ENCODE results near the gene ANKRD55. TPM values are rescaled to one million over a fixed set of nuclear protein-coding genes. Genes with fewer than 3 reads are reported as not detected.

The ANKRD55 gene
- total and polyA plus RNA-seq, 9 of the 15 experiments (the other 6 are each of a cell fraction or from before 2014, with no cell fraction given): 3.4 to 10.6 (median 6.5) TPM

GRCh38 chr5:56094579-56095361, 138.4 kb downstream of the ANKRD55 start:
- no peaks in the 10 kb centered on the region for H4K20me1 ChIP-seq (replicated peaks; ENCODE audit: control insufficient read depth, insufficient read depth, low read length)
- no peak overlapping the region for H3K27ac ChIP-seq (ENCODE audit: extremely low read depth, low read depth, low read length)
- no peaks in the 10 kb centered on the region for H3K79me2 ChIP-seq (ENCODE audit: control insufficient read depth, insufficient read depth, low read length)
- intact Hi-C loops (cut with micrococcal nuclease) (no loop called here), in situ Hi-C loops (cut with MboI) (no loop called here)
- ChIA-PET CTCF (ENCODE audit: low intra/inter-chr PET ratio) (interaction anchor here (0.7 kb wide), 1 partner anchor 10 kb away, joined by 3 read pairs; no protein-coding TSS in a partner anchor), POLR2A (interaction anchor here (0.6 to 2.0 kb wide), 6 partner anchors 8 to 917 kb away, joined by 3 to 4 read pairs (median 3); no protein-coding TSS in a partner anchor)
- no peak for ATAC-seq
- H3K4me2 ChIP-seq (ENCODE audit: insufficient read depth, low read length): no peak overlapping the region
- no peak for FAIRE-seq
- H3K9me1 ChIP-seq (ENCODE audit: control insufficient read depth, insufficient read depth, low read length): no peaks in the 10 kb centered on the region
- H3K9ac ChIP-seq (ENCODE audit: insufficient read depth in 1 of 2, low read depth in 2 of 2, low read length in 2 of 2): no peak overlapping the region
- no peaks in the 10 kb centered on the region for H3K9me3 ChIP-seq (replicated peaks; ENCODE audit: control insufficient read depth, insufficient read depth, low read depth, low read length)
- H3K27me3 ChIP-seq (ENCODE audit: control insufficient read depth in 2 of 2, insufficient read depth in 2 of 2, low read length in 2 of 2): no peaks in the 10 kb centered on the region
- DNase-seq (ENCODE audit: extremely low read depth in 1 of 4, low spot score in 3 of 4): no peak
- peaks cover 0 to 6% of the 10 kb centered on the region in 2 experiments; a peak in 1 of 5 replicates for H3K4me1 ChIP-seq (replicated peaks in 1 of 2; ENCODE audit: control insufficient read depth in 2 of 2, insufficient read depth in 2 of 2, low read length in 2 of 2)
- H3K36me3 ChIP-seq (ENCODE audit: control insufficient read depth, insufficient read depth, low read length): no peaks in the 10 kb centered on the region
- 75% methylated on average over 10 of the region's 10 CpGs for WGBS (ENCODE audit: insufficient coverage, low coverage, missing lambda C conversion rate)
- H3K4me3 ChIP-seq: no peak overlapping the region
- peak overlapping the region; percentile 20; the same call in 1 of the 2 replicates for H2AFZ ChIP-seq (ENCODE audit: low read depth, low read length)
- BruUV-seq (replicated peaks): no TSS peak
- TF ChIP-seq ZBTB43 (CRISPR knock-in tag; IDR thresholded peaks at IDR 0.05) (no peak), MTF1 (CRISPR knock-in tag; IDR thresholded peaks at IDR 0.05; ENCODE audit: borderline replicate concordance) (no peak), ZNF444 (CRISPR knock-in tag; IDR thresholded peaks at IDR 0.05) (no peak), MYNN (IDR thresholded peaks at IDR 0.05) (no peak), MYNN (CRISPR knock-in tag; IDR thresholded peaks at IDR 0.05) (no peak), ZBTB9 (CRISPR knock-in tag; IDR thresholded peaks at IDR 0.05) (no peak), SNRNP70 (optimal IDR thresholded peaks at IDR 0.05; ENCODE audit: low read depth, low read length) (no peak), ATF3 (IDR thresholded peaks at IDR 0.05) (no peak), ATF3 (CRISPR knock-in tag; conservative IDR thresholded peaks at IDR 0.05) (no peak), RBM14 (IDR thresholded peaks at IDR 0.05; ENCODE audit: borderline replicate concordance, insufficient read depth, low read depth, low read length) (no peak), ZNF778 (CRISPR knock-in tag; IDR thresholded peaks at IDR 0.05) (no peak), NBN (IDR thresholded peaks at IDR 0.05; ENCODE audit: low read depth) (no peak), MAFF (IDR thresholded peaks at IDR 0.05; ENCODE audit: low read length) (no peak)

All from K562 (cell line).